ENCODE measurements around the gene SLC38A9. TPM values are rescaled to one million over a fixed set of nuclear protein-coding genes. Genes with fewer than 3 reads are reported as not detected.
A peak's percentile ranks its signal among the peaks of the same experiment; 100 is the strongest.

SLC38A9 gene
- total RNA-seq, 1 experiment from 2014 or later = 27.0 TPM

- Mint-ChIP-seq H3K27ac (0 out of 2 replicates have a peak overlapping the region, but pooled peaks have one; percentile 30), H3K9me3 (no peaks in the 10 kb centered on the region), H3K4me1 (peaks cover 38% of the 10 kb centered on the region), H3K36me3 (no peaks in the 10 kb centered on the region), H3K27me3 (ENCODE audit: low read depth) (no peaks in the 10 kb centered on the region), H3K4me3 (no peak overlapping the region)
- CTCF ChIA-PET = no interaction called here
- DNase-seq (ENCODE audit: low spot score) = no peak
- no peak for ATAC-seq
- POLR2A ChIA-PET = no interaction called here
- TF ChIP-seq E2F1 (CRISPR knock-in tag; IDR thresholded peaks at IDR 0.05) = no peak
- TF ChIP-seq PRRX2 (CRISPR knock-in tag; IDR thresholded peaks at IDR 0.05) = no peak
- no peak for TF ChIP-seq IRF1 (CRISPR knock-in tag; IDR thresholded peaks at IDR 0.05)
- no peak for TF ChIP-seq JUN (CRISPR knock-in tag; IDR thresholded peaks at IDR 0.05)
- no peak for TF ChIP-seq ZBTB43 (CRISPR knock-in tag; IDR thresholded peaks at IDR 0.05)
- TF ChIP-seq KAT7 (CRISPR knock-in tag; IDR thresholded peaks at IDR 0.05; ENCODE audit: borderline replicate concordance) = no peak
- no peak for TF ChIP-seq ARID4B (CRISPR knock-in tag; IDR thresholded peaks at IDR 0.05; ENCODE audit: borderline replicate concordance)
- TF ChIP-seq OVOL2 (CRISPR knock-in tag; IDR thresholded peaks at IDR 0.05; ENCODE audit: borderline replicate concordance) = no peak
- no peak for TF ChIP-seq CDX4 (CRISPR knock-in tag; IDR thresholded peaks at IDR 0.05; ENCODE audit: borderline replicate concordance)
These were observed 107.5 kb downstream of the SLC38A9 start for GRCh38 chr5:55604611-55605067.

GRCh38 chr5:55603922-55604321 lies 108.2 kb downstream of the SLC38A9 start:
- Mint-ChIP-seq H3K4me1 (peaks cover 38% of the 10 kb centered on the region), H3K27me3 (ENCODE audit: low read depth) (no peaks in the 10 kb centered on the region), H3K4me3 (no peak overlapping the region), H3K27ac (no peak overlapping the region), H3K9me3 (no peaks in the 10 kb centered on the region), H3K36me3 (no peaks in the 10 kb centered on the region)
- DNase-seq (ENCODE audit: low spot score) = no peak
- no peak for ATAC-seq
- ChIA-PET CTCF (no interaction called here), POLR2A (interaction anchor here (0.6 kb wide), 1 partner anchor 13 kb away, joined by 3 read pairs; no protein-coding TSS in a partner anchor)
- TF ChIP-seq GTF2I (CRISPR knock-in tag; conservative IDR thresholded peaks at IDR 0.05) (no peak), RELA (CRISPR knock-in tag; IDR thresholded peaks at IDR 0.05; ENCODE audit: borderline replicate concordance) (no peak), GABPB1 (CRISPR knock-in tag; IDR thresholded peaks at IDR 0.05) (no peak), NFE2L1 (CRISPR knock-in tag; IDR thresholded peaks at IDR 0.05) (no peak), STAT6 (CRISPR knock-in tag; conservative IDR thresholded peaks at IDR 0.05; ENCODE audit: low read depth) (no peak), USF2 (CRISPR knock-in tag; IDR thresholded peaks at IDR 0.05) (no peak), E2F1 (CRISPR knock-in tag; IDR thresholded peaks at IDR 0.05) (no peak), JAZF1 (CRISPR knock-in tag; IDR thresholded peaks at IDR 0.05) (no peak), ZNF416 (CRISPR knock-in tag; IDR thresholded peaks at IDR 0.05) (no peak)

Measured in WTC11 (cell line).